Kidney epithelial cell (primary cell): Measurements from ENCODE around the gene ADGRG1. TPM values are rescaled to one million over a fixed set of nuclear protein-coding genes. Genes with fewer than 3 reads are reported as not detected.

ENCODE experiments used
- DNase-seq: peaks from one replicate; pipeline ENCODE4 v3.0.0-alpha.2; 2010; ENCODE audit warnings: low read depth
- H3K27me3 ChIP-seq: 2 replicates; pipeline ENCODE4 v1.6.0; 2011; ENCODE audit warnings: low read length; ENCODE audit not compliant: control insufficient read depth, insufficient read depth
- H3K36me3 ChIP-seq: 2 replicates; pipeline ENCODE4 v1.5.1; 2011; ENCODE audit warnings: low read length; ENCODE audit not compliant: control insufficient read depth, insufficient read depth
- H3K4me3 ChIP-seq: 2 replicates; pipeline ENCODE4 v1.5.1; 2011; ENCODE audit warnings: low read depth, mild to moderate bottlenecking, control low read depth, low read length
- total RNA-seq: library from RNA; depleted of rRNA; stranded (reverse); fragments of >200 nt; gene quantifications from 2 replicates; pipeline ENCODE4 v1.2.3, GENCODE V29; 2015
- TF ChIP-seq, protein P1 (sequence below): IDR thresholded peaks from 2 replicates; pipeline ENCODE4 v1.5.1; 2011; ENCODE audit warnings: mild to moderate bottlenecking, moderate library complexity, low read length, control low read depth, inconsistent platforms; ENCODE audit not compliant: insufficient read depth, poor library complexity, severe bottlenecking

Gene ADGRG1
- total RNA-seq, 1 donor from 2014 or later, result 150 TPM

- H3K4me3 ChIP-seq, result no peak overlapping the region
- H3K36me3 ChIP-seq, result peaks cover 2% of the 10 kb centered on the region
- H3K27me3 ChIP-seq, result no peaks in the 10 kb centered on the region
- no peak for DNase-seq
- TF ChIP-seq, protein P1, sequence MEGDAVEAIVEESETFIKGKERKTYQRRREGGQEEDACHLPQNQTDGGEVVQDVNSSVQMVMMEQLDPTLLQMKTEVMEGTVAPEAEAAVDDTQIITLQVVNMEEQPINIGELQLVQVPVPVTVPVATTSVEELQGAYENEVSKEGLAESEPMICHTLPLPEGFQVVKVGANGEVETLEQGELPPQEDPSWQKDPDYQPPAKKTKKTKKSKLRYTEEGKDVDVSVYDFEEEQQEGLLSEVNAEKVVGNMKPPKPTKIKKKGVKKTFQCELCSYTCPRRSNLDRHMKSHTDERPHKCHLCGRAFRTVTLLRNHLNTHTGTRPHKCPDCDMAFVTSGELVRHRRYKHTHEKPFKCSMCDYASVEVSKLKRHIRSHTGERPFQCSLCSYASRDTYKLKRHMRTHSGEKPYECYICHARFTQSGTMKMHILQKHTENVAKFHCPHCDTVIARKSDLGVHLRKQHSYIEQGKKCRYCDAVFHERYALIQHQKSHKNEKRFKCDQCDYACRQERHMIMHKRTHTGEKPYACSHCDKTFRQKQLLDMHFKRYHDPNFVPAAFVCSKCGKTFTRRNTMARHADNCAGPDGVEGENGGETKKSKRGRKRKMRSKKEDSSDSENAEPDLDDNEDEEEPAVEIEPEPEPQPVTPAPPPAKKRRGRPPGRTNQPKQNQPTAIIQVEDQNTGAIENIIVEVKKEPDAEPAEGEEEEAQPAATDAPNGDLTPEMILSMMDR, result no peak
These were observed 28.0 kb downstream of the ADGRG1 start for GRCh38 chr16:57656342-57656955.

DNA sequence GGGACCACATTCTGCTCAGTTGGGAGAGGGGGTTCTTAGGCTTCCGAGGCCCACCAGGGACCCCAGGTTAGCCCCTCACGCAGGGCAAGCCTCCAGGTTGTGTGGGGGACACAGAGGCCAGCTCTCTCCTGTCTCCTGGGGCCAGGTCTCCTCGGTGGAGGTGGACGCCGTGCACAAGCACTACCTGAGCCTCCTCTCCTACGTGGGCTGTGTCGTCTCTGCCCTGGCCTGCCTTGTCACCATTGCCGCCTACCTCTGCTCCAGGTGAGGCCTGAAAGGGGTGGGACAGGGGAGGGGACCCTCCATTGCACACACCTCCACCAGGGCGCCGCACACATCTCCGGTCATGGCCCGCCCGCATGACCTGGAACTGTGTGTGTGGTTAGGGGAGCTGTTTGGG is 28.8 kb downstream of the ADGRG1 start:
- TF ChIP-seq, protein P1, result no peak
- peaks cover 4% of the 10 kb centered on the region for H3K36me3 ChIP-seq
- no peak for DNase-seq
- no peaks in the 10 kb centered on the region for H3K27me3 ChIP-seq
- no peak overlapping the region for H3K4me3 ChIP-seq

DNA sequence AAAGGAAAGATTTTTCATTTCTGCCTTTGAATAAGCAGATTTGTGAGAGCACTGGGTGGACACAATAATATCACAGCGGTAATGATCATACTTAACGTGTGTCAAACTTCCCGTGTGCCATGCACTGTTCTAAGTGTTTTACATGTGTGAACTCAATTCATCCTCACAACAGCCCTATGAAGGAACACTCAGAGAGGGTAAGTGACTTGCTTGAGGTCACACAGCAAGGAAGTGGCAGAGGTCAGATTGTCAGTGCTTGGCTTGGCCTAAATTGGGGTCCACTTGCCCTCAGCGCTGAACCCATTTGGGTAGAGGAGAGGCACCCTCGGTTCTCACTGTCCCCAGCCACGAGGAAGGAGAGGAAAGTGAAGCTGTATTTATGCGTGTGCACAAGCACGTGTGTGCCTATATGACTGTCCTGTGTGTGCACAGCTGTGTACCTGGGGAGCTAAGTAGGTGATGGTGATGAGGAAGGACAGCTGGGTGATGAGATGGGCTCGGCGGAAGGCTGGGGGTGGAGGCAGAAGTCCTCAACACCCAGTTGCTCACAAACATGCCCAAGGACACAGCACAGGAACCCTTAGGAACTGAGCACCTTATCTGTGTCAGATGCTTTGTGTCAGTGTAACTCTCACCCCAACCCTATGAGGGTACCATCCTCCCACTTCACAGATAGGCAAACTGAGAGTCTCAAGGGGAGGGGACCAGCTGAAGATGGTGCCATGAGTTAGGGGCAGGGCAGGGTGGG is 29.9 kb downstream of the ADGRG1 start:
- Histone ChIP-seq H3K36me3 (peaks cover 4% of the 10 kb centered on the region), H3K27me3 (no peaks in the 10 kb centered on the region), H3K4me3 (no peak overlapping the region)
- DNase-seq, result no peak
- TF ChIP-seq, protein P1, result no peak

GRCh38 chr16:57658878-57659674 is 30.6 kb downstream of the ADGRG1 start:
- TF ChIP-seq, protein P1, result no peak
- DNase-seq, result no peak
- no peaks in the 10 kb centered on the region for H3K27me3 ChIP-seq
- H3K36me3 ChIP-seq, result peaks cover 4% of the 10 kb centered on the region
- no peak overlapping the region for H3K4me3 ChIP-seq

GRCh38 chr16:57660715-57661463 is 32.5 kb downstream of the ADGRG1 start:
- TF ChIP-seq, protein P1, result no peak
- H3K36me3 ChIP-seq, result peaks cover 4% of the 10 kb centered on the region
- H3K27me3 ChIP-seq, result no peaks in the 10 kb centered on the region
- DNase-seq, result no peak
- no peak overlapping the region for H3K4me3 ChIP-seq
